SK-N-SH treated with all-trans-retinoic acid at 6 μM for 48 hours (cell line): ENCODE measurements around the gene CCDC197.
A peak's percentile ranks its signal among the peaks of the same experiment; 100 is the strongest.

ENCODE experiments used
- ATAC-seq: fragments of 200-7000 bp; cut with Tn5 transposase; 3 replicates; pipeline ENCODE4 v1.9.1; 2020; ENCODE audit warnings: mild to moderate bottlenecking, moderate library complexity
- ARNTL ChIP-seq: fragments of 450-650 bp; formaldehyde crosslinking; IDR thresholded peaks from 2 replicates; pipeline ENCODE4 v1.5.0; 2020; ENCODE audit warnings: low read depth, mild to moderate bottlenecking, moderate library complexity, borderline replicate concordance
- CSDC2 ChIP-seq: fragments of 250-450 bp; sonication (Bioruptor Pico); IDR thresholded peaks from 2 replicates; pipeline ENCODE4 v1.5.0; 2020; ENCODE audit warnings: mild to moderate bottlenecking, moderate library complexity
- ESRRG ChIP-seq: fragments of 250-450 bp; sonication (Bioruptor Pico); IDR thresholded peaks from 2 replicates; pipeline ENCODE4 v1.6.1; 2021; ENCODE audit warnings: mild to moderate bottlenecking
- GLIS3 ChIP-seq: fragments of 250-450 bp; sonication (Bioruptor Pico); IDR thresholded peaks from 2 replicates; pipeline ENCODE4 v1.5.0; 2020; ENCODE audit warnings: mild to moderate bottlenecking, moderate library complexity
- ISL1 ChIP-seq: fragments of 250-450 bp; sonication (Bioruptor Pico); IDR thresholded peaks from 2 replicates; pipeline ENCODE4 v2.1.2; 2022; ENCODE audit warnings: mild to moderate bottlenecking, moderate library complexity
- OSR1 ChIP-seq: fragments of 250-450 bp; sonication (Bioruptor Pico); IDR thresholded peaks from 2 replicates; pipeline ENCODE4 v1.8.0; 2022; ENCODE audit warnings: moderate library complexity, mild to moderate bottlenecking, inconsistent platforms
- RARB ChIP-seq: fragments of 250-450 bp; sonication (Bioruptor Pico); IDR thresholded peaks from 2 replicates; pipeline ENCODE4 v1.8.0; 2021; ENCODE audit warnings: mild to moderate bottlenecking, moderate library complexity
- SNAI2 ChIP-seq: fragments of 250-450 bp; sonication (Bioruptor Pico); IDR thresholded peaks from 2 replicates; pipeline ENCODE4 v1.5.0; 2020; ENCODE audit warnings: mild to moderate bottlenecking, moderate library complexity
- TCF4 ChIP-seq: fragments of 250-450 bp; sonication (Bioruptor Pico); IDR thresholded peaks from 2 replicates; pipeline ENCODE4 v1.8.0; 2021; ENCODE audit warnings: mild to moderate bottlenecking, moderate library complexity, borderline replicate concordance
- TOX ChIP-seq: fragments of 250-450 bp; sonication (Bioruptor Pico); IDR thresholded peaks from 2 replicates; pipeline ENCODE4 v1.8.0; 2021; ENCODE audit warnings: mild to moderate bottlenecking, moderate library complexity, borderline replicate concordance
- ZC3H10 ChIP-seq: fragments of 250-450 bp; sonication (Bioruptor Pico); IDR thresholded peaks from 2 replicates; pipeline ENCODE4 v1.5.1; 2021; ENCODE audit warnings: mild to moderate bottlenecking, moderate library complexity
- ZFP3 ChIP-seq: fragments of 250-450 bp; sonication (Bioruptor Pico); IDR thresholded peaks from 2 replicates; pipeline ENCODE4 v1.5.0; 2020; ENCODE audit warnings: mild to moderate bottlenecking, moderate library complexity
- ZFP30 ChIP-seq: fragments of 450-650 bp; formaldehyde crosslinking; IDR thresholded peaks from 2 replicates; pipeline ENCODE4 v1.5.0; 2022; ENCODE audit warnings: mild to moderate bottlenecking, moderate library complexity
- ZNF70 ChIP-seq: fragments of 450-650 bp; formaldehyde crosslinking; IDR thresholded peaks from 2 replicates; pipeline ENCODE4 v1.5.0; 2020; ENCODE audit warnings: mild to moderate bottlenecking, moderate library complexity
- ZNF8 ChIP-seq: fragments of 450-650 bp; formaldehyde crosslinking; IDR thresholded peaks from 2 replicates; pipeline ENCODE4 v1.5.0; 2020; ENCODE audit warnings: mild to moderate bottlenecking, moderate library complexity
- TF ChIP-seq, protein P1 (sequence below): fragments of 250-450 bp; sonication (Bioruptor Pico); IDR thresholded peaks from 2 replicates; pipeline ENCODE4 v1.5.0; 2020; ENCODE audit warnings: mild to moderate bottlenecking, moderate library complexity
- TF ChIP-seq, protein P2 (sequence below): fragments of 250-450 bp; sonication (Bioruptor Pico); IDR thresholded peaks from 2 replicates; pipeline ENCODE4 v1.8.0; 2020; ENCODE audit warnings: mild to moderate bottlenecking, moderate library complexity, borderline replicate concordance
- TF ChIP-seq, protein P3 (sequence below): fragments of 250-450 bp; sonication (Bioruptor Pico); IDR thresholded peaks from 2 replicates; pipeline ENCODE4 v1.5.1; 2020; ENCODE audit warnings: low read depth, mild to moderate bottlenecking, moderate library complexity
- TF ChIP-seq, protein P4 (sequence below): fragments of 250-450 bp; sonication (Bioruptor Pico); IDR thresholded peaks from 2 replicates; pipeline ENCODE4 v1.8.0; 2021; ENCODE audit warnings: low read depth, mild to moderate bottlenecking, moderate library complexity, borderline replicate concordance

Gene CCDC197

DNA sequence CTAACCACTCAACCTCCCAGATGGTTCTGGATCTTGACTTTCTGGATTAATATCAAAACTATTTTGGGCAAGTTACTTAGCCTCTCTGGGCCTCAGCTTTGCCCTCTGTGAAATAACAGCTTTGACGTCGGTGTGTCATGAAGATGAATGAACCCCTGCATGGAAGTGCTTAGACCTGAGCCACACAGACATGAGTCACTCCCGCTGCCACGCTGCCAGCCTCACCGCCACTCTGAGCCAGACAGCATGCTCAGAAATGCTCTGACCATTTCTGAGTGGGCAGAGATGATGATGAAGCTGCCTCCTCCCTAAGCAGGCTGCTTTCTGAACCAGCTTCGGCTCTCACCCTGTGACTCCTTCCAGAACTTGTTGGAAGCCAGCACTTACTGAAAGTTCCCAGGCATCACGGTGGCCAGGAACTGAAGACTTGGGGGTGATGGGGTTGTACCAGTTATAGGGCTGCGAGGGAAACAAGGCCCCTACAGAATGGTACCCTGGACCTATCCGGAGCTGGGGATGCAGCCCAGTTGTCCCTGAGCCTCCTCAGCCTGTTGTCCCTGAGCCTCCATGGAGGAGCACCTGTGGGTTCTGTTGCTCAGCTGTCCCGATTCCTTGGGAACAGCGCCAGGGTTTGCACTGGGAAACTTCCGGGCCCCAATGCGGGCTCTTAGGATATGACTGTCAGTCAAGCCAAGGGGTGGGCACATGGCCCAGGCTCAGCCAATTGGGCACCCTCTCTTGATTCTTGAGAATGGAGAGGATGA, 2.0 kb upstream of the CCDC197 start:
- peak; percentile 38; the same call in 1 of the 2 replicates for TF ChIP-seq ZC3H10
- no peak for TF ChIP-seq GLIS3
- 0 out of 2 replicates have a peak, but pooled peaks have one; percentile 38 for TF ChIP-seq ZFP3 (CRISPR knock-in tag)
- peak; percentile 94 for ATAC-seq

DNA sequence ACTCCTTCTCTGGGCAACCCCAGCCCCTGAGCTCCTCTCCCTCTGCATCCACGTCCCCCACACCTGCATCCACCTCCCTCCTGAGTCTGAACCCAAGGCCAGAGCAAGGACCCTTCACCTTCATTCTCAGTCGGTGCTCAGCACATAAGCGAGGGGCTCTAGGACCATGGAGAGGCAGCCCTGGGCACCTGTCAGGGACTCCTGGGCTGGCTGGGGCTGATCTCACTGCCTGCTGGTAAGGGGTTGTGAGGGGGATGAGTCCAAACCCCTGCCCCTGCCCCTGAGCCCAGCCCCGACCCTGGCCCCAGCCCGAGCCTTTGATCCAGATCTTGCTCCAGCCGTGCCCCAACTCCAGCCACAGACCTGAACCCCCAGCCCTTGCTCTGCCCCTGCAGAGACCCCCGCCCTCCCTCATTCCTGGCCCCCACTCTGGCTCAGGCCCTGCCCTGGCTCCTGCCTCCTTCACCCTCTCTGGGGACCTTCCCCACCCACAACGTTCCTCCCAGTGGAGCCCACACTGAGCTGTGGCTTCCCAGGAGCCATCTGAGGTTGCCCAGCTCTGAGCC, 888 bp upstream of the CCDC197 start:
- TF ChIP-seq ZNF8, result no peak
- TF ChIP-seq, protein P1, sequence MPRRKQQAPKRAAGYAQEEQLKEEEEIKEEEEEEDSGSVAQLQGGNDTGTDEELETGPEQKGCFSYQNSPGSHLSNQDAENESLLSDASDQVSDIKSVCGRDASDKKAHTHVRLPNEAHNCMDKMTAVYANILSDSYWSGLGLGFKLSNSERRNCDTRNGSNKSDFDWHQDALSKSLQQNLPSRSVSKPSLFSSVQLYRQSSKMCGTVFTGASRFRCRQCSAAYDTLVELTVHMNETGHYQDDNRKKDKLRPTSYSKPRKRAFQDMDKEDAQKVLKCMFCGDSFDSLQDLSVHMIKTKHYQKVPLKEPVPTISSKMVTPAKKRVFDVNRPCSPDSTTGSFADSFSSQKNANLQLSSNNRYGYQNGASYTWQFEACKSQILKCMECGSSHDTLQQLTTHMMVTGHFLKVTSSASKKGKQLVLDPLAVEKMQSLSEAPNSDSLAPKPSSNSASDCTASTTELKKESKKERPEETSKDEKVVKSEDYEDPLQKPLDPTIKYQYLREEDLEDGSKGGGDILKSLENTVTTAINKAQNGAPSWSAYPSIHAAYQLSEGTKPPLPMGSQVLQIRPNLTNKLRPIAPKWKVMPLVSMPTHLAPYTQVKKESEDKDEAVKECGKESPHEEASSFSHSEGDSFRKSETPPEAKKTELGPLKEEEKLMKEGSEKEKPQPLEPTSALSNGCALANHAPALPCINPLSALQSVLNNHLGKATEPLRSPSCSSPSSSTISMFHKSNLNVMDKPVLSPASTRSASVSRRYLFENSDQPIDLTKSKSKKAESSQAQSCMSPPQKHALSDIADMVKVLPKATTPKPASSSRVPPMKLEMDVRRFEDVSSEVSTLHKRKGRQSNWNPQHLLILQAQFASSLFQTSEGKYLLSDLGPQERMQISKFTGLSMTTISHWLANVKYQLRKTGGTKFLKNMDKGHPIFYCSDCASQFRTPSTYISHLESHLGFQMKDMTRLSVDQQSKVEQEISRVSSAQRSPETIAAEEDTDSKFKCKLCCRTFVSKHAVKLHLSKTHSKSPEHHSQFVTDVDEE (CRISPR knock-in tag), result no peak
- TF ChIP-seq ZFP30, result no peak
- TF ChIP-seq CSDC2 (CRISPR knock-in tag), result no peak
- TF ChIP-seq, protein P2, sequence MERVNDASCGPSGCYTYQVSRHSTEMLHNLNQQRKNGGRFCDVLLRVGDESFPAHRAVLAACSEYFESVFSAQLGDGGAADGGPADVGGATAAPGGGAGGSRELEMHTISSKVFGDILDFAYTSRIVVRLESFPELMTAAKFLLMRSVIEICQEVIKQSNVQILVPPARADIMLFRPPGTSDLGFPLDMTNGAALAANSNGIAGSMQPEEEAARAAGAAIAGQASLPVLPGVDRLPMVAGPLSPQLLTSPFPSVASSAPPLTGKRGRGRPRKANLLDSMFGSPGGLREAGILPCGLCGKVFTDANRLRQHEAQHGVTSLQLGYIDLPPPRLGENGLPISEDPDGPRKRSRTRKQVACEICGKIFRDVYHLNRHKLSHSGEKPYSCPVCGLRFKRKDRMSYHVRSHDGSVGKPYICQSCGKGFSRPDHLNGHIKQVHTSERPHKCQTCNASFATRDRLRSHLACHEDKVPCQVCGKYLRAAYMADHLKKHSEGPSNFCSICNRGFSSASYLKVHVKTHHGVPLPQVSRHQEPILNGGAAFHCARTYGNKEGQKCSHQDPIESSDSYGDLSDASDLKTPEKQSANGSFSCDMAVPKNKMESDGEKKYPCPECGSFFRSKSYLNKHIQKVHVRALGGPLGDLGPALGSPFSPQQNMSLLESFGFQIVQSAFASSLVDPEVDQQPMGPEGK, result no peak
- no peak for TF ChIP-seq ISL1
- TF ChIP-seq, protein P3, sequence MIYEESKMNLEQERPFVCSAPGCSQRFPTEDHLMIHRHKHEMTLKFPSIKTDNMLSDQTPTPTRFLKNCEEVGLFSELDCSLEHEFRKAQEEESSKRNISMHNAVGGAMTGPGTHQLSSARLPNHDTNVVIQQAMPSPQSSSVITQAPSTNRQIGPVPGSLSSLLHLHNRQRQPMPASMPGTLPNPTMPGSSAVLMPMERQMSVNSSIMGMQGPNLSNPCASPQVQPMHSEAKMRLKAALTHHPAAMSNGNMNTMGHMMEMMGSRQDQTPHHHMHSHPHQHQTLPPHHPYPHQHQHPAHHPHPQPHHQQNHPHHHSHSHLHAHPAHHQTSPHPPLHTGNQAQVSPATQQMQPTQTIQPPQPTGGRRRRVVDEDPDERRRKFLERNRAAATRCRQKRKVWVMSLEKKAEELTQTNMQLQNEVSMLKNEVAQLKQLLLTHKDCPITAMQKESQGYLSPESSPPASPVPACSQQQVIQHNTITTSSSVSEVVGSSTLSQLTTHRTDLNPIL (CRISPR knock-in tag), result no peak
- no peak for TF ChIP-seq TCF4 (CRISPR knock-in tag)
- no peak for TF ChIP-seq ARNTL
- TF ChIP-seq ZNF70 (CRISPR knock-in tag), result no peak
- no peak for TF ChIP-seq GLIS3
- TF ChIP-seq OSR1, result no peak
- no peak for TF ChIP-seq SNAI2 (CRISPR knock-in tag)
- no peak for TF ChIP-seq ZFP3 (CRISPR knock-in tag)
- TF ChIP-seq ESRRG (CRISPR knock-in tag), result no peak
- TF ChIP-seq, protein P4, sequence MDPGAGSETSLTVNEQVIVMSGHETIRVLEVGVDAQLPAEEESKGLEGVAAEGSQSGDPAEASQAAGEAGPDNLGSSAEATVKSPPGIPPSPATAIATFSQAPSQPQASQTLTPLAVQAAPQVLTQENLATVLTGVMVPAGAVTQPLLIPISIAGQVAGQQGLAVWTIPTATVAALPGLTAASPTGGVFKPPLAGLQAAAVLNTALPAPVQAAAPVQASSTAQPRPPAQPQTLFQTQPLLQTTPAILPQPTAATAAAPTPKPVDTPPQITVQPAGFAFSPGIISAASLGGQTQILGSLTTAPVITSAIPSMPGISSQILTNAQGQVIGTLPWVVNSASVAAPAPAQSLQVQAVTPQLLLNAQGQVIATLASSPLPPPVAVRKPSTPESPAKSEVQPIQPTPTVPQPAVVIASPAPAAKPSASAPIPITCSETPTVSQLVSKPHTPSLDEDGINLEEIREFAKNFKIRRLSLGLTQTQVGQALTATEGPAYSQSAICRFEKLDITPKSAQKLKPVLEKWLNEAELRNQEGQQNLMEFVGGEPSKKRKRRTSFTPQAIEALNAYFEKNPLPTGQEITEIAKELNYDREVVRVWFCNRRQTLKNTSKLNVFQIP (CRISPR knock-in tag), result no peak
- no peak for ATAC-seq

DNA sequence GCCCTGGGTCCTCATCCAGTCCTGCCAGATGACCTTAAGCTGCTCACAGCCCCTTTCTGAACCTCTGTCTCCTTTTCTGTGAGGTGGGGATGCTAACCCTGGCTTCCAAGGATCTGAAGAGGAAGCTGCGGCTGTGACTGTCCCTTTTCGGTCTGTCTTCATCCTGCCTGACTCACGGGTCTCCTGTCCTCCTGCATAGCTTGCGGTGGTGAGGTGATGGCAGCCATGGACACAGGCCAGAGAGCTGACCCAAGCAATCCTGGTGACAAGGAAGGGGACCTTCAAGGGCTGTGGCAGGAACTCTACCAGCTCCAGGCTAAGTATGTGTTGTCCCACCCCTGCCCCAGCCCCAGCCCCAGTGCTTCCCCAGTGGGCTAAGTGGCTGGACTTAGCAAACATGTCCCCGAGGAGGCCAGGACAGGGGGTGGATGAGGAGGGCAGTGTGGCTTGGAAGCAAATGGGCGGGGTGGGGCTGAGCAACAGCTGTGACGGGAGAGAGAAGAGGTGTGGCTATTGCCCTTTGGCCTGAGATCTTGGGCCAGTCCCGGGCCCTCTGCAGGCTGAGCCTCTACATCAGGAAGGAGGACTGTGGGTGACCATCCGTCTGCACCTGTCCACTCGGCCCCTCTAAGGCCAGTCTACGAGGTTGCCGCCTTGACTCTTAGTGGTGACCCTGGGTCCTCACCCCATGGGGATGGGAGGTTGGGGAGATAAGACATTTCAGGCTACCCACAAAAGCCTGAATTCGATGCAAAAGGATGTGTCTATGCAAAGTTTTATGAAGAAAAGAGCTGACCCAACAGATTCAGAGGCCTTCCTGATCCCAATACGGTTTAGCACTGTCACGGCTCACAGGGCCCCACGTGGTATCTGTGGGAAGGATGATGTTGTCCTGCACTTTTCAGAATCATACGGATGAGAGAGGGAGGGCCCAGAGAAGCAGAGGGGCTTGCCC, 1.1 kb downstream of the CCDC197 start:
- no peak for ATAC-seq
- TF ChIP-seq, protein P4 (CRISPR knock-in tag), result no peak
- TF ChIP-seq ZFP3 (CRISPR knock-in tag), result no peak
- no peak for TF ChIP-seq ISL1
- no peak for TF ChIP-seq ARNTL
- TF ChIP-seq RARB (CRISPR knock-in tag), result no peak
- TF ChIP-seq, protein P2, result no peak
- TF ChIP-seq TCF4 (CRISPR knock-in tag), result no peak
- no peak for TF ChIP-seq TOX (CRISPR knock-in tag)
- TF ChIP-seq ZC3H10, result no peak
